GM19467 (cell line): ENCODE measurements around the gene NRP2.

ENCODE experiments used
- ATAC-seq: cut with Tn5 transposase; IDR thresholded peaks from one replicate; pipeline ENCODE4 v1.9.1; 2021; ENCODE audit warnings: mild to moderate bottlenecking, moderate library complexity; ENCODE audit not compliant: unreplicated experiment

Gene NRP2

GRCh38 chr2:205770577-205770976 is 88.3 kb downstream of the NRP2 start:
- no peak for ATAC-seq

- no peak for ATAC-seq
Observed at GRCh38 chr2:205771031-205771430, 88.7 kb downstream of the NRP2 start.

DNA sequence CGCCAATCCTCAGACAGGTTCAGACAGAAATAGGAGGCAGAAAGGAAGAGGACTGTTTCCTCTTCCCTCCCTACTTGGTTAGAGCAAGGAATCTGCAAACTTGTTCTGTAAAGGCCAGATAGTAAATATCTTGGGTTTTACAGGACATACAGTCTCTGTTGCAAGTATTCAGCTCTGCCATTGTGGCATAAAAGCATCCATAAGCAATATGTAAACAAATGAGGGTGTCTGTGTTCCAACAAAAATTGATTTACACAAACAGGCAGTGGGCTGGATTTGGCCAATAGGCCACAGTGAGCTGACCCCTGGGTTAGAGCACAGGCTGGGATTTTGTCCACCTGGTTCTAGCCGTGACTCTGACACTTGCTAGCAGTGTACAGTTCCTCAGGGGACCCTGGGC is 89.4 kb downstream of the NRP2 start:
- ATAC-seq = no peak

- ATAC-seq = no peak
Observed at GRCh38 chr2:205772983-205773382, 90.7 kb downstream of the NRP2 start.

DNA sequence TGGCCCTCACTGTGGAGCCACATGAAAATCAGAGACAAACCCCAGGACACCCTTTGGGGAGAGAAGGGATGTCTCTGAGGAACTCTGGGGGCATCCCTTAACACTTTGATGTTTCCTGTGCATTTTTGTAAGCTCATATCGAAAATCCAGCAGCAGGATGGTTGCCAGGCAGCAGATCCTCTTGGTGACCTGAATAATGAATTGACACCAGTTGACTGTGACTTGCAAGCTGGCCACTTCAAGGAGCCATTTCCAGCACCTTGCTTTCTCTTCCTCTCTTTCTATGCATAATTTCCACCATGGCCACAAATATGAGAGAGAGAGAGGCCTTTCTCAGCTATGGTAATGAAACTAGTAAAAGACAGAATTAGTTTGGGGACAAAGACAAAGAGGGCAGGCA is 91.7 kb downstream of the NRP2 start:
- no peak for ATAC-seq

GRCh38 chr2:205775097-205775877 is 93.0 kb downstream of the NRP2 start:
- ATAC-seq = no peak

DNA sequence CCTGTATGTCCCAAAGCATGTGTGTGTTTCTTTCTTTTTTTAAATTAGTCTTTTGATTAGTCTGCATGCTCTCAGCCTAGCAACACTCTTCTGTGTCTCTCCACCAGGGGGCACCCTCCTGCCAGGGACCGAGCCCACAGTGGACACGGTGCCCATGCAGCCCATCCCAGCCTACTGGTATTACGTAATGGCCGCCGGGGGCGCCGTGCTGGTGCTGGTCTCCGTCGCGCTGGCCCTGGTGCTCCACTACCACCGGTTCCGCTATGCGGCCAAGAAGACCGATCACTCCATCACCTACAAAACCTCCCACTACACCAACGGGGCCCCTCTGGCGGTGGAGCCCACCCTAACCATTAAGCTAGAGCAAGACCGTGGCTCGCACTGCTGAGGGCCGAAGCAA is 93.8 kb downstream of the NRP2 start:
- ATAC-seq = no peak

DNA sequence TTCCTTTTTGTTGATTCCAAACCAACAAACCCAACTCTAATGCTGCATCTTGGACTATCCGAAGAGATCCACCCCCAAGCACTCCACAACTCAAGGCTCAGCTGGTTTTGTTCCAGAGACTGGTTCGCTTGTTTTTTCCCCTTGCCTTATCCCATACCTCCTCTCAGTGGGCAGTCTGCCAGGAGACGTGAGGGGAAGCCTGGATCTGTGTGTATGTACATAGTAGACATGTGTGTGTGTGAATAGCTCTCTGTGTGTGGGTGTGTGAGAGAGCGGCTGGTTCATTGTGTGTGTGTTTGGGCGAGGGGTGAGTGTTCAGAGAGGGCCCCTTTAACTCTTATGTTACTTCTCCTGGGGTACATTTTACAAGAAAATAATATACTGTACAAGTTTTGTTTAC is 94.4 kb downstream of the NRP2 start:
- ATAC-seq = no peak

DNA sequence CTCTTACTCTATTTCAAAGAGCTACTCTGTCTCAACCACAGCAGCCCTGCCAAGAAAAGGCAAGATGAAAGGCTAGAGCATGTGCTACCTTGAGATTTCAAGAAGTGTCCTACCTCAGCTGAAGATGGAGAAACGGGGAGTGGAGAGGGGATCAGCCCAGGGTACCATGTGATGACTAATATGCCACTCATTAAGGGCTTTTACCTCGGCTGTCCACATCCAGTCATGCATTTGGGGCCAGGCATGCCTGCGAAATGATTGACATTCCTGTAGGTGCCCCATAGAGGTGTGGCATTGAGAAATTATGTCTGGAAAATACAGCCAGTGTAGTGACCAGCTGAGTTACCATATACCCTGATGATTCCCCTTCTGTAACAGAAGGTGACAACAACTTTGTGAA is 96.1 kb downstream of the NRP2 start:
- no peak for ATAC-seq

DNA sequence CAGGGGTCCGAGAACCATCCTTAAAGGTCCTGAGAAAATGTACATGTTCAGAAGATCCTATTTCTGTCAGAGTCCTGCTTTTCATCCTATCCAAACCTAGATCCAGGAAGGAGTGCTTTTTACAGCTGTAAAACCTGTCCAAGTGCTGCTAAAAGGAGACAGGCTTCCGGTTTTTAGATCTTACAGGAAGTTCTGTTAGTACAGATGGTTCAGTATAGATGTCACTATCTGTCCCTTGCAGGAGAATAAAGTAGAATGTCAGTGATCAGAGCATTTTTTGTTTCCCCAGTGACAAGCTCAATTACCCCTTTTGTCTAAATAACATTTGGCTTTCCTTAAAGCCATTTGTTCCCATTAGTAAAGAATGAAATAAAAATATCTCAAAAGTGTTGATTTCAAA is 98.3 kb downstream of the NRP2 start:
- ATAC-seq = no peak

DNA sequence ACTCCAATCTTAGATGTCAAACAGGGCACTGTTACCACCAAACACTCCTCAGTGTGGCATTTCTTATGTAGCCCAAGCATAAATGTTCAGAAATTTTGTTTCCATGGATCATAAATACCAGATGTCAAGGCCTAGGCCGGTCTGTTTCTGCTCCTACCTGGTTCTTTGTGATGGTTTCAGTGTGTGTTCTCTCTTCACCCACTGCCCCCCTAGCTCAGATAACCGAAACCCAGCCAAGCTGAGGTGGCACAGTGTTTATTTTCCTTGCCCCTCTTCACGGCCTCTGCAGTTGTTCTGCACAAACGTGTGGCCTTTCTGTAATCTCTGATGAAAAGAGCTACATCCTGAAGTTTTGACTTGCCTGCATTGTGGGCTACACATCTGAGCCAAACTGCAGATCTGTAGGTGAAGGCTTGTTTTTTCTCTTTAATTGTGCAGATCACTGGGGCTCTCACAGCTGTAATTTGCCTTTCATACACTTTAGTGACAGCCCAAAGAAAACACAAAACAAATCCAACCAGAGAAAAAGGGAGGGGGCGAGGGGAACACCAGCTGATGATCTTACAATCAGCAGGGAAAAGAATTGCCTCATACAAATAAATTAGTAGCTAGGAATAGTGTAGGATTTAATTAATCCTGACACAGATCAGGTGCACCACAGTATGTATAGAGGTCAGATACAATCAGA is 99.1 kb downstream of the NRP2 start:
- ATAC-seq = no peak

DNA sequence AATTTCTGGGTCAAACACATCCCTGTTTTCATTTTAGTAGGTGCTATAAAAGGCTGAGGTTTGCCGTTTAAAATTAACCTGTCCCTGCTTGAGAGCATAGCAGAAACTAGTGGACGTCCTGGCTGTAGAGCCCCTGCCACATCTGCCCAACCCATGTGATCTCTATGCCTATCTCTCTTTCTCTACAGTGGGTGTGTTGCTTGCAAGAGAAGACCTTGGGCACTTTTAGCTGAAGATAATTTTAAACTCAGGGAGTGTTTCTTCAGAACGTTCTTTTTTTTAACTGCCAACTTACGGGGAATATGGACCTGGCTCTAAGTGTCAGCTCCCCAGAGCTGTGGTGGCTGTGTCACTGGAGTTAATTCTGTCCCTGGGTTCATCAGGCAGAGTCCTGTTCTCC is 100.6 kb downstream of the NRP2 start:
- ATAC-seq = no peak

DNA sequence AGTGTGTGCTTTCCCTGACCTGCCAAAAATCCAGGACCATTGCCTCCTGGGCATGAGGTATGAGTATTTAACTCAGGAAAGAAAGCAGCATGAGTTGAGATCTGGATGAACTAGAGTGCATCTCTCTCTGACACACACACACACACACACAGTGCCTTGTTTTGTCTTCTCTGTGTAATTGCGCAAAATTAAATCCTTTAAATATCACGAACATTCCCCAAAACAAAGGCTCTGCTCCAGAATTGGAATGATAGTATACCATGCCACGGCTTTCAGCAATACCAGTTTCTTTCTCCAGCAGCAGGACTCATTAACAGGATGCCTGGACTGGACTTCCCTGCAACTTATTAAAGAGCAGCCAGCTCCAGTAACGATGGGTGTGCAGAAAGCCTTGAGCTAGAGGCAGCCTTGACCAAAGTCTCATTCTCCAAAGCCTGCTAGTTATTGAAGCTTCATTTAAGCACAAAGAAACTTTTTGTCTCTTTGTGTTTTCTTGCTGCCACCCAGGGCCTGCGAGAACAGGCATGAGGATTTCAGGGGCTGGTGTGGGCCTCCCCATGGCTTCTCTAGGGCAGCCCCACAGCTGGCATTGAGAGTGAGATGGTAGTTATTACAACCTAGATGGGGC is 101.7 kb downstream of the NRP2 start:
- no peak for ATAC-seq

- ATAC-seq = no peak
Observed at GRCh38 chr2:205785507-205786260, 103.4 kb downstream of the NRP2 start.

- no peak for ATAC-seq
Observed at GRCh38 chr2:205786976-205787375, 104.7 kb downstream of the NRP2 start.

DNA sequence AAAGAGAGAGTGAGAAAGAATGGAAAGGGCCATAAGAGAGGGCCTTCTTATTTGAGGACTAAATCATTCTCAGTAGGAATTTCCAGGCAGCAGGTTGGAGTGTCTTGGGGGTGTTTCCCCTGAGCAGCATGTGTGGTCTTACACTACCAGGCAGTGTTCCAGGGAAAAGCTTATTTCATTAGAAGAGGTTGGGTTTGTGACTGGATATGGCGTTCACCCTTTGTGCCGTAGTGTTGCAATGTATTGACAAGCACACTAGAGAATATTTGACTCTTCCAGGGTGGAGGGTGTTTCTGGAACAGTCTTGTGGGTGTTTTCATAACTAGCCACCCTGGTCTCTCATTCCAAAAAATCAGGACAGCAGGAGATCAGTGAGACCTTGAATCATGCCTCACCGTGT is 105.5 kb downstream of the NRP2 start:
- ATAC-seq = no peak

DNA sequence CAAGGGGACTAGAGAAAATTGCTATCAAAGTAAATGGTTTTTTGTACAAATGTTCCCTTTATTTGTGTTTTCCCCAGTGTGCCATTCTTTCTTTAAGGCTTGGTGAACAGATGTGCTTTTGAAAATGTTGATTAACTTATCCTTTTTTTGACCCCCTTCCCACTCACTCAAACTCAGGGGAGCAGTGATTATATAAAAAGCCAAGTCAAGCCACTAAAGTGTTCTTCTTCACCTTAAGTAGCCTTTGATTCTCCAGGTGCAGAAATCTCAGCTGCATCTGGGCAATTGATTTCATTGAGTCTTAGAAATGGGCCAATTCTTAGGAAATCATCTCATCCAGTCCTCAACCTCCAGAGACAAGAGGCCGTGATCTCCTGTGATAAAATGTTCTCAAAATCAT is 107.6 kb downstream of the NRP2 start:
- ATAC-seq = no peak

- no peak for ATAC-seq
Observed at GRCh38 chr2:205792908-205793307, 110.6 kb downstream of the NRP2 start.

- ATAC-seq = no peak
Observed at GRCh38 chr2:205796805-205797313, 114.6 kb downstream of the NRP2 start.

DNA sequence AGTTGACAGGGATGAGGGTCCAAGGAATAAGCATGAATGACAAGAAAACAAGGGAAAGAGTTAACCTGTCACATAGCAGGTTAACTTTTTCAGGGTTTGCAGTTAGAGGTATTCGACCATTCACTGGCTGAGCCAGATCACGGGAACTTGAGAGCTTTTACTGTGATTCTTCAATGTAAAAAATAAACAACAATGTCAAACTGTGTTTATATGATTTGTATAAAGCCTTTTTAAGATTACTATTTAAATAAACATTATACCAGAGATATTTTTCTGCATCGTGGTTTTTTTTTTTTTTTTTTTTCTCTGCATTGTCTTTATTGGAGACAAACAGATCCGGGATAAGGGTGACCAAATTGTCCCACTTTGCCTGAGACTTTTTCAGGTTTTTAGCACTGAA is 115.6 kb downstream of the NRP2 start:
- ATAC-seq = no peak

- ATAC-seq = no peak
Observed at GRCh38 chr2:205800224-205800623, 117.9 kb downstream of the NRP2 start.
